Measurements from ENCODE around the gene RASGRP1.

Gene RASGRP1

GRCh38 chr15:38454696-38455090, 109.9 kb downstream of the RASGRP1 start:
- TF ChIP-seq CTCF (conservative IDR thresholded peaks at IDR 0.05; ENCODE audit: low read depth, low read length), result no peak

GRCh38 chr15:38453971-38454695, 110.5 kb downstream of the RASGRP1 start, which contains the start of gene FAM98B:
FAM98B (plus strand) TSS chr15:38454127; CDS start chr15:38454162, 35 bp downstream.
- peak; percentile 17 for TF ChIP-seq CTCF (conservative IDR thresholded peaks at IDR 0.05; ENCODE audit: low read depth, low read length)
- H3K4me3 ChIP-seq (ENCODE audit: low read length), result peak within 1 kb of the TSS; percentile 94
- peak; percentile 56 for DNase-seq (ENCODE audit: low read depth)

More at GRCh38 chr15:38454696-38455090, 109.9 kb downstream of the RASGRP1 start:
- peak overlapping the region; percentile 94 for H3K4me3 ChIP-seq (ENCODE audit: low read length)
- no peak for DNase-seq (ENCODE audit: low read depth)

- no peak for TF ChIP-seq CTCF (conservative IDR thresholded peaks at IDR 0.05; ENCODE audit: low read depth, low read length)
- DNase-seq (ENCODE audit: low read depth), result no peak
- H3K4me3 ChIP-seq (ENCODE audit: low read length), result no peak overlapping the region
Measured at GRCh38 chr15:38441130-38441519, 123.5 kb downstream of the RASGRP1 start.

GRCh38 chr15:38440353-38441129, 124.1 kb downstream of the RASGRP1 start:
- peak; percentile 95 for TF ChIP-seq CTCF (conservative IDR thresholded peaks at IDR 0.05; ENCODE audit: low read depth, low read length)
- DNase-seq (ENCODE audit: low read depth), result peak; percentile 14
- no peak overlapping the region for H3K4me3 ChIP-seq (ENCODE audit: low read length)

Measured in retinal pigment epithelial cell (primary cell).